ENCODE measurements around the gene SLK. TPM values are rescaled to one million over a fixed set of nuclear protein-coding genes. Genes with fewer than 3 reads are reported as not detected.

Gene SLK
- total RNA-seq, 2 donors from 2014 or later: 38.3 to 91.2 TPM

DNA sequence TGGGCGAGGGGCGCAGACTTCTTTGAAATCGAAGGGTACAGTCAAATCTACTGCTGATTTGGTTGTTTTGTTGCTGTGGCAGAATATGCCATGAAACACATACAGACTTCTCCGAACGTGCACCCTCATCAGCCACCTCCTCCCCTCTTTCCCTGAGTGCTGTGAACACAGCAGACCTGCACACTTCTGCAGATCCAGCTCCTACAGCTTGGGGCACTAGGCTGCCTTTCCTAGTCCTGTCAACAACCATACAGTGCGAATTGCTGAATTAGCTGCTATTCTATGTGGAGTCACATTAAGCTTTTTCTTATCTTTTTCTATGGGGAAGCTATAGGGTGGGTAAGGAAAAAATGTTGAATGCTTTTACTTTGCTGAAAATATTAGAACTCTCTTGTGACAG, 61.2 kb downstream of the SLK start:
- no peak for DNase-seq (ENCODE audit: low spot score)
- Histone ChIP-seq H3K4me3 (no peak overlapping the region), H3K4me1 (ENCODE audit: control insufficient read depth in 1 of 2, low read depth in 2 of 2) (no peaks in the 10 kb centered on the region), H3K36me3 (peaks cover 28% of the 10 kb centered on the region), H3K9me3 (no peaks in the 10 kb centered on the region), H3K27ac (no peak overlapping the region), H3K27me3 (replicated peaks; ENCODE audit: insufficient read depth) (no peaks in the 10 kb centered on the region)
- ATAC-seq (ENCODE audit: insufficient number of reproducible peaks, low FRiP score, low read depth): no peak
- TF ChIP-seq, protein P1, sequence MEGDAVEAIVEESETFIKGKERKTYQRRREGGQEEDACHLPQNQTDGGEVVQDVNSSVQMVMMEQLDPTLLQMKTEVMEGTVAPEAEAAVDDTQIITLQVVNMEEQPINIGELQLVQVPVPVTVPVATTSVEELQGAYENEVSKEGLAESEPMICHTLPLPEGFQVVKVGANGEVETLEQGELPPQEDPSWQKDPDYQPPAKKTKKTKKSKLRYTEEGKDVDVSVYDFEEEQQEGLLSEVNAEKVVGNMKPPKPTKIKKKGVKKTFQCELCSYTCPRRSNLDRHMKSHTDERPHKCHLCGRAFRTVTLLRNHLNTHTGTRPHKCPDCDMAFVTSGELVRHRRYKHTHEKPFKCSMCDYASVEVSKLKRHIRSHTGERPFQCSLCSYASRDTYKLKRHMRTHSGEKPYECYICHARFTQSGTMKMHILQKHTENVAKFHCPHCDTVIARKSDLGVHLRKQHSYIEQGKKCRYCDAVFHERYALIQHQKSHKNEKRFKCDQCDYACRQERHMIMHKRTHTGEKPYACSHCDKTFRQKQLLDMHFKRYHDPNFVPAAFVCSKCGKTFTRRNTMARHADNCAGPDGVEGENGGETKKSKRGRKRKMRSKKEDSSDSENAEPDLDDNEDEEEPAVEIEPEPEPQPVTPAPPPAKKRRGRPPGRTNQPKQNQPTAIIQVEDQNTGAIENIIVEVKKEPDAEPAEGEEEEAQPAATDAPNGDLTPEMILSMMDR (IDR thresholded peaks at IDR 0.05): peak; percentile 21

DNA sequence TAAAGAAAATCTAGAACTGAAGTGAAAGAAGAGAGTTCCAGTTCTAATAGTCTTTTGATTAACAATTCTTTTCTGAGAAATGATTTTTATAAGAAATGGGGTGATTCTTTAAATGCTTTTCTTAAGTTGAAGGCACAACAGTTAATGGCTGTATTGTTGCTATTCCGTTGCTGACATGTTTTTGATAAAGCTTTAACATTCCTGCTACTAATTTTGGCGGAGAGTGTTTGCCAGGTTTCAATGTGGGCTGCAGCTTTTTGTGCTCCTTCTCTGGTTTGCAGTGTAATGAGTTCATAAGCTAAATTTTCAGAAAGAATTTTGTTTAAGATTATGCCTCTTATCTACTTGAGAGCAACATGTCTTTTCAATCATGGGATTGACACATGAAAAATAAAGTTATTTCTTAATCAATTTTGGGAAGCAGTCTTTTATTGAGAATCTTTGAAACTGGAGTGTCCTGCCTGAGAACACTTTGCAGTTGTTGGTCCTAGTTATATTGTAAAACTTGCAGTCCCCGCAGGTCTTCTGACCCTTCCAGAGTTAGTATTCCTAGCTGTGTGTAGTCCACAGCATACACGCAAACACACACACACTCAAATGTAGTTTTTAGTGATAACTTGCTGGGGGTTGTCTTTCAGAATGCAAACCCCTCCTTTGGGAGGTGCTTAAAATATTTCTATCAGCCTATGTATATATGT, 62.0 kb downstream of the SLK start:
- H3K36me3 ChIP-seq: peaks cover 27% of the 10 kb centered on the region

DNA sequence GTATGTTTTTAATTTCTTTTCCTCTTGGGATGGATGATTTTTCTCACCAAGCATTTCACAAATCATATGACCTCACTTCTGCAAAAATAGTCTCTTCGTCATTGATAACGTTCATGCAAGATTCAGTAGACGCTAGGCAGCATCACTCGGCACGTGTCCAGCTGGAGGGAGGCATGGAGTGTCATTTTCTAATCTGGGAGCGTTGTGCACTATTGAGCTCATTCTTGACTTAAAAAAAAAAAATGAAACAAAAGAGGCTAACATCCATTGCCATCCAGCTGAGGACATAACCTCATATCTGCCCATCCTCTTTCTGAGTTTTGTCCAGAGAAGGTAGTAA, 62.6 kb downstream of the SLK start:
- TF ChIP-seq, protein P1 (IDR thresholded peaks at IDR 0.05): no peak
- H3K27ac ChIP-seq: no peak overlapping the region
- DNase-seq (ENCODE audit: low spot score): no peak
- no peaks in the 10 kb centered on the region for H3K9me3 ChIP-seq
- H3K4me3 ChIP-seq: no peak overlapping the region
- peaks cover 24% of the 10 kb centered on the region for H3K36me3 ChIP-seq
- no peaks in the 10 kb centered on the region for H3K4me1 ChIP-seq (ENCODE audit: control insufficient read depth in 1 of 2, low read depth in 2 of 2)
- H3K27me3 ChIP-seq (replicated peaks; ENCODE audit: insufficient read depth): no peaks in the 10 kb centered on the region
- no peak for ATAC-seq (ENCODE audit: insufficient number of reproducible peaks, low FRiP score, low read depth)

More for the DNA sequence above, 62.0 kb downstream of the SLK start:
- no peaks in the 10 kb centered on the region for H3K4me1 ChIP-seq (ENCODE audit: control insufficient read depth in 1 of 2, low read depth in 2 of 2)
- H3K27me3 ChIP-seq (replicated peaks; ENCODE audit: insufficient read depth): no peaks in the 10 kb centered on the region
- ATAC-seq (ENCODE audit: insufficient number of reproducible peaks, low FRiP score, low read depth): no peak
- TF ChIP-seq, protein P1 (IDR thresholded peaks at IDR 0.05): no peak
- H3K27ac ChIP-seq: no peak overlapping the region
- no peaks in the 10 kb centered on the region for H3K9me3 ChIP-seq
- DNase-seq (ENCODE audit: low spot score): no peak
- no peak overlapping the region for H3K4me3 ChIP-seq

DNA sequence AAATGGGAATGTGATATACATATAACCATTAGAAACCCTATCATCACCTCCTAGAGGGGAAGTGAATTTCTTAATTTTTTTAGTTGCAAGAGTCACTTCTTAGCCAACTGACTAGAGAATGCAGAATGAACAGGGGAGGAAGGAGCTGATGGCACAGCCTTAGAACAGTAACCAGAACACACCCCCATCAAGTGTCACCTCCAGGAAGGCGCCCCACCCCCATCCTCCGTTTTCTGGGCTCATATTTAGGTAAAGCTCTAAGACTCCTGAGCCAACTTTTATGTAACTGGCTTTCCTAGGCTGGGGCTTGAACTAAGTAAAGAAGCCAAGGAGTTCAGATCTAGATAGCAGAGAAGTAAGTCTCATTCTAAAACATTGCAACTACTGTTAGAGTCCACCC, 64.7 kb downstream of the SLK start:
- no peak overlapping the region for H3K27ac ChIP-seq
- no peaks in the 10 kb centered on the region for H3K27me3 ChIP-seq (replicated peaks; ENCODE audit: insufficient read depth)
- DNase-seq (ENCODE audit: low spot score): no peak
- H3K4me1 ChIP-seq (ENCODE audit: control insufficient read depth in 1 of 2, low read depth in 2 of 2): no peaks in the 10 kb centered on the region
- TF ChIP-seq, protein P1 (IDR thresholded peaks at IDR 0.05): no peak
- ATAC-seq (ENCODE audit: insufficient number of reproducible peaks, low FRiP score, low read depth): no peak
- peaks cover 7% of the 10 kb centered on the region for H3K36me3 ChIP-seq
- no peaks in the 10 kb centered on the region for H3K9me3 ChIP-seq
- H3K4me3 ChIP-seq: no peak overlapping the region

DNA sequence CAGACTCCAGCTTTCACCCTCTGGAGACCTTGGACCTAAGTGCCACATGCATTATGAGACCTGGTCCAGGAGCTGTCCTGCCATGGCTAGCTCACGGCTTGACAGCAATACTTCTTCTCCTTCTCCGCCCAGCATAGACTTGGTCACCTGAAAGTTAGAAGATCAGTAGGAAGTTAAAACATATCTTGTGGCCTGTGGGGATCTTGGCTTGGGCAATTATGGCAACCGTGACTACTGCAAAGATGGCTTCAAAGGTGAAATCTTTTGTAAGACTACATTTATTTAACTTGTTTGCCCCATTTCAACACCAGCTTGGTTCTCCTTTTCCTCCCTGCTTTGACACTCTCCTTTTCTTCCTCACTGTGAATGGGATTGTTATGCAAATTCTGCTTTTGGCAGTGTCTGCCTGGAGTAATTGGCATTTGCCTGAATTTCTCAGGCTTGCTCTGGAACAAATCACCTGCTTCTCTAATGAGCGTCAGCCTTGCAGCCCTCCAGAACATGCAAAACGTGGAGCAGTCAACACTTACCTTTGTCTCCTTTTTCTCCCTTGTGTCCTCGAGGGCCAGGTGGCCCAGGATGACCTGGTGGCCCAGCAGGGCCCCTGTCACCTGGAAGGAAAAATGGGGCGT, 65.3 kb downstream of the SLK start:
- Histone ChIP-seq H3K4me1 (ENCODE audit: control insufficient read depth in 1 of 2, low read depth in 2 of 2) (no peaks in the 10 kb centered on the region), H3K27me3 (replicated peaks; ENCODE audit: insufficient read depth) (no peaks in the 10 kb centered on the region), H3K9me3 (no peaks in the 10 kb centered on the region), H3K27ac (no peak overlapping the region), H3K36me3 (peaks cover 7% of the 10 kb centered on the region), H3K4me3 (no peak overlapping the region)
- DNase-seq (ENCODE audit: low spot score): no peak
- TF ChIP-seq, protein P1 (IDR thresholded peaks at IDR 0.05): no peak
- ATAC-seq (ENCODE audit: insufficient number of reproducible peaks, low FRiP score, low read depth): no peak
